CD4-positive, alpha-beta T cell treated with Interleukin-15 for 4 hours (primary cell): Measurements from ENCODE around the gene HUS1.
"Not testable (repeated sequence)": the region's sequence is repeated elsewhere in the genome, so short reads cannot be mapped to it uniquely, and the experiment has no call there.

ENCODE experiments used
- DNase-seq: peaks from one replicate; pipeline ENCODE4 v3.0.0-alpha.2; 2020; ENCODE audit warnings: low spot score

Gene HUS1

DNA sequence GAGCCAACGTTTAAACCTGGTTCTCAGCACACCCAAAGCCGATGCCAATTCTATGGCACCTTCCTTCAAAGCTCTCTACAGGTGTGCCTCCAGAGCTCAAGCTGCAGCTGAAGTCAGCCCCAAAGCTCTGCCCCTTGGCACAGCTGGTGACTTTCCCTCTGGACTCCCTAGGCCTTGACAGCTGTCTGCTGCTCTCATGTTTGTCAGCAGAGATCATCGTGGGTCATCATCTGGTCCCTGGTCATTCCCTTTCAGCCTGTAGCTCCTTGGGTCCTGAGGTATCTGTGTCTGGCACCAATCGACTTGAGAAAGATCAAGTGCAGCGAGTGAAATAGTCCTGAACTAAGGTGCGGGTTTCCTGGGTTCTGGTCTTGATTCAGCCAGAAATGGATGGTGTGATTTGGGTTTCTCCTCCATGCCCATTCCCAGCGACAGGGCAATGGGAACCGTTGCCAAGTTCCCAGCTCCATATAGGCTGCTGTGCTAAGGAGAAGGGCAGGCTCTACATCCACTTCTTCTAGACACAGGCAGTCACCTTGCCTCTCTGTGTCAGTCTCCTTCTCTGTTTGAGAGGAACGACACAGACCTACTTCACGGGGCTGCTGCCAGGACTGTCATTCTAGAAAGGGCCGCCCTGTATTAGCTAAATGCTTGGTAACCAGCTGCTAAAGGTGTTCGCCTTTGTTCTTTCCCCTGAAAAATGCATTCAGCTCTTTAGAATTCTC is 34.7 kb downstream of the HUS1 start:
- no peak for DNase-seq

DNA sequence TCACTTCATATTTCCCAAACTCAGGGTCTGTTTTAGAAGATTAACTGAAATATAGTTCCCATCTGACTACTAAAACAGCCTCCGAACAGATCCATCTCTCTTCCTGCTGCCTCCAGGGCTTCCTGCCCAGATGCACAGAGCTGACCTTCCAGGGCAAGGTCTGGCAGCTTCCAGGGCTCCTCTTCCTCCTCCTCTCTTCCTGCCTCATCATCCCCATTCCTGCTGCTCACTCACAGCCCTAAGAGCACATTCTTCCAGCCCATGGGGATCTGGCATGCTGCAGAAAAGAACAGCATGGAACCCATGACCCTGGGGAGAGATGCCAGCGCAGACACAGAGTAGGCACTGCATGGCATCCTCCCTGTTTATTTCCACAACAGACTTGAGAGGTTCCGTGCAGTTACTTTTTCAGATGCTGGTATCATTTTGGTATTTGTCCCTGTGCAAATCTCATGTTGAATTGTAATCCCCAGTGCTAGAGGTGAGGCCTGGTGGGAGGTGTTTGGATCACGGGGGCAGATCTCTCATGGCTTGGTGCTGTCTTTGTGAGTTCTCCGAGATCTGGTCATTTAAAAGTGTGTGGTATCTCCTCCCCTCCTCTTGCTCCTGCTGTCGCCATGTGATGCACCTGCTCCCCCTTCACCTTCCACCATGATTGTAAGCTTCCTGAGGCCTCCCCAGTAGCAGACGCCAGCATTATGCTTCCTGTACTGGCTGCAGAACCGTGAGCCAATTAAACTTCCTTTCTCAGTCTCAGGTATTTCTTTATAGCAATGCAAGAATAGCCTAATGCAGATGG is 35.5 kb downstream of the HUS1 start:
- DNase-seq = no peak

- DNase-seq = not testable (repeated sequence)
Measured at GRCh38 chr7:47942651-47943050, 36.8 kb downstream of the HUS1 start.

- DNase-seq = no peak
Measured at GRCh38 chr7:47942132-47942531, 37.3 kb downstream of the HUS1 start.

GRCh38 chr7:47941136-47941844 is 38.1 kb downstream of the HUS1 start:
- no peak for DNase-seq

DNA sequence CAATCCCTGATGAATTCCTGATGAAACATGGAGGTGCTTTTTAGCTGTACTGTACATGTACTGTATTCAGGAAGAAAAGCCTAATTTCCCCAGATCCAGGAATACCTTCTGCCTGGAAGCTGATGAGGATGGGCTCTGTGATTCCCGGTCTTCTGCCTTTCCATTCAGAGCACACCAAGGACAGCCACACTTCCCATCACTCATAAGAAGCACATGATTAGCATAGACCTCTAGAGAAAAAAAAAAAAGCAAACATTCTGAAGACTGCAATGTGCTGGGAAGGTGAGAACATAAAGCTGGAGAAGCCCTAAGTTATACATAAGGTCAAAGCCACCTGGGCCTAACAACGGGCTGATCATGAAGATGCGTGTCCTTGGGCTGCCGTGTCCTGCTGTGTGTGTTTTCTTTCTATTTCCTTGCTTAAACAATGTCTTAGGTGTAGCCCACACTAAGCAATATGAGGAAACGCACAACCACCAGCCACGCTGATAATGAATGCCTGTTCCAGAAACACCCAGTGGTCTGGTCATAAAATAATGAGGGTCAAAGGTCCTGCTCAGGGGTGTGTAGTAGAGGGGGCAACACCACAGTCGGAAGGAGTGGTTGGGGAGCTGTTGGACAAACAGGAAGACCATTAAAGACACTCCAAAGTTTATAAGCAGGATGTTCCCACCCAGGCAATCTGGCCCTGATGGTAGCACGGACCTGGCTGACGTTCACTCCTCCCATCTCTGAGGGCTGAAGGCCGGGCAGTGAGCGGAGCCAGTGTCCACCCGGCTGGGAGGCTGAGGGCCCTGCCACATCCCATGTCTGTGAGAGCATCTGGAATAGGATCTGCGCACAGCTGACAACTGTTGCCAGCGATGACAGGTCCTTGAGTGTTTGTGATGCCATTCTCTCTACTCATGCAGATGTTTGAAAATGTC is 39.1 kb downstream of the HUS1 start:
- DNase-seq = no peak

GRCh38 chr7:47939425-47940036 is 39.9 kb downstream of the HUS1 start:
- no peak for DNase-seq

DNA sequence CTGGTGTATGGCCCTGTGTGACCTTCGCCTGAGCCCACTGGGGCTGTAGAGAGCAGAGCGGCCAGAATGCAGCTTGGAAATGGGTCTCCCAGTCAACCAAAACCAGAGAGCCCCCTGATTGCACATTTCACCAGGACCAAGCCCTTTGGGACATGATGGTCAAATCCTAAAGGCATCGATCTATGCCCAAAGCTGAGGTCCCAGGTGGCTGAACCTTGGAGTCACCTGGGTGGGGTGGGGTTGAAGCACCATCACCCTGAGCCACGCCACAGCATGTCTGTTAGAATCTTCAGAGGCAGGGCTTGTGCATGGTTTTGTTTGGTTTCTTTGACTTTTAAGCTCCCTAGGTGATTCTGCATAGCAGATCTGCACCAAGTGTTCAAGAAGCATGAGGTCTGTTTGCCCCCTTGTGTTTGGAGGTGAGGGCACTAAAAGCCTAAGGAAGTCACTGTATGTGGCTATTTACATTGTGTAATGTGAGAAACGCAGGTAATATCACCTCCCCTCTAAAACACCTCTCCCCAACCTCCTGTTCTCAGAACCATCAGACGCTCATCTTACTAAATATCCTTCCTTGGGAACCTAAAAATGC is 40.7 kb downstream of the HUS1 start:
- DNase-seq = no peak

DNA sequence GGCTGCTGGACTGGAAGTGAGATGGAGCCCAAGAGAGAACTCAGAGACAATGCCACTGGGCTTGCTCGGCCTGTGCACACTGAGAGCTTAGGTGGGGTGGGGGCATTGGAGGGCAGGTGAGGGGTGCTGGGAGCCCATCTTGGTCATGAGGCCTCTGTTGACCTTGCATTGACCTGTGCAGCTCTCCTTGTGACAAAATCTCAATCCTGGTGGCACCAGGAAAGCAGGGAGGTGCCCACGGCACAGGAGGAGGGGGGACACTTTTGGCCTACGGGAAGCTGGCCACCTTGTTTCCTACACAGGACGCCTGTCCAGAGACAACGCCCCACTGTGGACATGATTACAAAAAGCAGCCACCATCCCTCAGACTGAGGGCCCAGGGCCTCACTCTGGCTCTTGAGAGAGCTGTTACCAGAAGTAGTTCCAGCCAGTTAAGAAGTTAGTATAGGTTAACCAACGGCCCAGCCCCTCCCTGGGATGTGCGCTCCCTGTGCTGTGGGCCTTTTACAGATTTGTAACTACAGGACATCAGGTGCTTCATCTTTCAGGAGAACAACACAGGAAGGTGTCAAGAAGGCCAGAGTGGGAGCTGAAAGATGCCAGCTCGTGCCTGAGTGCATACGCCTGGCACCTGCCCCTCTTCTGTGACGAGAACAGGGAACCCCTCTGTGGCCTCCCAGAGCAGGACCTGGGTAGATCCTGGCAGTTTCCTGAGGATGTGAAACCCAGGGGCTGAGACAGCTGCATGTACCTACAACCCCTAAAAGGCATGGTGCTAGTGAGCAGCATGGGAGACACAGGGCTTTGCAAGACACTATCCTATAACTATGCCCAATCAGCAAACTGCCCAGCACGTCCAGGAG is 41.5 kb downstream of the HUS1 start:
- DNase-seq = no peak

- DNase-seq = no peak
Measured at GRCh38 chr7:47937065-47937687, 42.2 kb downstream of the HUS1 start.

DNA sequence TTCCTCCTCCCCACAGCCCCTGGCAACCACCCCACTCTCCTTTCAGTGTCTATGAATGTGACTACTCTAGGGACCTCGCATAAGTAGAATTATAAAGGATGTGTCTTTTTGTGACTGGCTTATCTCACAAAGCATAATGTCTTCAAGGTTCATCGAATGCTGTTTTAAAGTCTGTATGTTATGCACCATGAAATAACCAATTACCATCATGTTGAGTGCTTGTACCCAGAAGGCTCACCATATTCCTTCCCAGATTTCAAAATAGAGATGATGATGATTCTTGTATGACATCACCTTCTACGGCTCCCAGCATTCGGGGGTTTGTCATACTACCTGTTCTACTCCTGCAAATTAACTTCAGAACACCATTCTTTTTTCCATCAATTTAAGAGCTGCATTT is 43.1 kb downstream of the HUS1 start:
- no peak for DNase-seq

DNA sequence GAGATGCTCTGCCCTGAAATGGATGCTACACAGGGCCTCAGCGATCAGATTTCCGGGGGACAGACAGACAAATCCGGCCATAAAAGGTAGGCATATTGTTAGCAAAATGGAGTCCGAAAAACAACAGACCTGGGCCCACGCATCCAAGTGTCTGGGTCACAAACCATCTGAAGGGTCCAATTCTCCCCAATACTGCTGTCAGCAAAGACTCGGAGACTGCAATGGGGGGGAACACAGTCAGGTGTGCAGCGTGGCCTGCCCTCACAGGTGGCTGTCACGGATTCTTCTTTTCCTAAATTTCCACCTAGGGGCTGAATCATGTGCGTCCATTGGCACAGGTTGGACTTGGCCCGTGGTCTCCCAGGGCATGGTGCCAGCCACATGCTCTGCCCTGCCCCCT is 44.1 kb downstream of the HUS1 start:
- DNase-seq = no peak

GRCh38 chr7:47934831-47935230 is 44.6 kb downstream of the HUS1 start:
- no peak for DNase-seq

- DNase-seq = no peak
Measured at GRCh38 chr7:47933215-47933614, 46.2 kb downstream of the HUS1 start.

DNA sequence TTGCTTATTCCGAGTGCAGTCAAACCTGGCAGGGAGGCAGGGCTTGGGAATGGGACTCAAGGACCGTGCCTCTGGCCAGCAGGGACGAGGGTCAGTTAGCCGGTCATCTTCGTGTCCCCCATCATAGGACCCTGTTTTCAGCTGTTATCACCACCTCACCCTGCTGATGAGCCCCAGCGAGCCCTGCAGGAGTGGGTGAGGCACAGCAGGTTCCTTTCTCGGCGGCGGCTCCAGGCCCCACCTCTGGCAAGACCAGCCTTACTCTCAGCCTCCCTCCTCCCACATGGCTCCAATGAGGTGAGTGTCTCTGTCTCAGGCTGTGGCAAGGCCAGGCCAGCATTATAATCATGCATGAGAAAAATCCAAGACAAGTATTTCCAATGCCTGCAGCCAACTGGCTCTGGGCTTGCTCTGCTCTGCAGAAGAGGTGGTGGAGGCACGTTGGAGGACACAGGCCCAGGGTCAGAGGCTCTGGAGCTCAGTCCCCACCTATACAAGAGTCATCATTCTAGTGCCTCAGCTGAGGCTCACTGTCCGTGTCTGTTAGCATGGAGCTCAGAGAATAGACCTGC is 46.9 kb downstream of the HUS1 start:
- no peak for DNase-seq

- DNase-seq = no peak
Measured at GRCh38 chr7:47932016-47932415, 47.4 kb downstream of the HUS1 start.

- no peak for DNase-seq
Measured at GRCh38 chr7:47931005-47932004, 48.1 kb downstream of the HUS1 start.

DNA sequence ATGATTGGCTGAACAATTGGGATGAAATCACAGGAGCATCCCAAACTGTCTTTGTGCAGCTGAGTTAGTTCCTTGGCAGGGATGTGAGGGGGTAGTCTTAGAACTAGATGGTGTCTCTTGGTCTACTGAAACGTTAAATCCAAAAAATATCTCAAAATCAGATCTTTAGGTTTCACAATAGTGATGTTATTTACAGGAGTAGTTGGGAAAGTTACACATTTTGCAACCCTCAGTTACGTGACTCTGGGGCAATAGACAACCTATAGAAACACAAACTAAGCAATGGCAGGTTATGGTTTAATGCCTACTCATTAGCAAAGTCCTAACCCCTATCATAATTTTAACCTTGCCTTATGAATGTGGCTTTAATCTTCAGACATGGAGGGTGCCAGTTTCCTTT is 55.1 kb downstream of the HUS1 start:
- no peak for DNase-seq
